PC-9 (cell line): Measurements from ENCODE around the gene CHMP1B. TPM values are rescaled to one million over a fixed set of nuclear protein-coding genes. Genes with fewer than 3 reads are reported as not detected.

Experiments used
- Bru-seq: library from RNA; stranded (reverse); fragments of 400-500 nt; gene quantifications from one replicate; lab custom pipeline; 2021; lab: Mats Ljungman, UMichigan
- BruChase-seq, 2 experiments: library from RNA; stranded (reverse); fragments of 400-500 nt; gene quantifications; one replicate each; lab custom pipeline; 2021; lab: Mats Ljungman, UMichigan
- BruUV-seq: library from RNA; stranded (reverse); fragments of 400-500 nt; replicated peaks from 2 replicates; lab custom pipeline; 2021; lab: Mats Ljungman, UMichigan
- CTCF ChIA-PET: fragments of 300-600 bp; sonication (Branson Sonifier 250); formaldehyde crosslinking; loops from one replicate; lab custom pipeline; 2022; ENCODE audit warnings: antibody characterized with exemption; lab: Charles Lee
- POLR2A ChIA-PET: fragments of 300-600 bp; sonication (Branson Sonifier 250); formaldehyde crosslinking; loops from one replicate; lab custom pipeline; 2022; ENCODE audit warnings: antibody characterized with exemption; ENCODE audit not compliant: unreplicated experiment; lab: Charles Lee
- DNase-seq, 2 experiments: peaks; one replicate each; pipeline versions ENCODE4 v3.0.0 to v3.0.0-alpha.2; 2015 to 2022; ENCODE audit warnings: mixed read lengths in 1 of 2
- H2AFZ ChIP-seq: fragments of 200-600 bp; sonication (generic); 2 replicates; pipeline ENCODE4 v1.8.1; 2017; ENCODE audit warnings: antibody characterized with exemption
- H3F3A ChIP-seq: fragments of 200-600 bp; sonication (generic); 2 replicates; pipeline ENCODE4 v1.8.1; 2017; ENCODE audit warnings: antibody characterized with exemption, mild to moderate bottlenecking, low read depth; ENCODE audit not compliant: insufficient read depth
- H3K27ac ChIP-seq: fragments of 200-600 bp; sonication (generic); 2 replicates; pipeline ENCODE4 v1.6.1; 2016; ENCODE audit warnings: mixed run types
- H3K27me3 ChIP-seq: fragments of 200-600 bp; sonication (generic); 2 replicates; pipeline ENCODE4 v1.6.1; 2016; ENCODE audit warnings: low read depth, mixed run types; ENCODE audit not compliant: insufficient read depth
- H3K36me3 ChIP-seq: fragments of 200-600 bp; sonication (generic); 2 replicates; pipeline ENCODE4 v1.6.1; 2016; ENCODE audit warnings: low read depth, mixed run types
- H3K4me1 ChIP-seq: fragments of 200-600 bp; sonication (generic); replicated peaks from 2 replicates; pipeline ENCODE4 v1.6.1; 2016; ENCODE audit warnings: mixed run types; ENCODE audit not compliant: insufficient read depth
- H3K4me2 ChIP-seq: fragments of 200-600 bp; sonication (generic); 2 replicates; pipeline ENCODE4 v1.6.1; 2017; ENCODE audit warnings: mixed run types
- H3K4me3 ChIP-seq: fragments of 200-600 bp; sonication (generic); 2 replicates; pipeline ENCODE4 v1.6.1; 2016; ENCODE audit warnings: mixed run types
- H3K79me2 ChIP-seq: fragments of 200-600 bp; sonication (generic); 2 replicates; pipeline ENCODE4 v1.6.1; 2017; ENCODE audit warnings: low read depth, mixed run types
- H3K9me2 ChIP-seq: fragments of 200-600 bp; sonication (generic); 2 replicates; pipeline ENCODE4 v1.8.1; 2017; ENCODE audit warnings: mild to moderate bottlenecking; ENCODE audit not compliant: insufficient read depth
- H3K9me3 ChIP-seq: fragments of 200-600 bp; sonication (generic); 2 replicates; pipeline ENCODE4 v1.8.1; 2016; ENCODE audit warnings: low read depth; ENCODE audit not compliant: insufficient read depth
- H4K20me1 ChIP-seq: fragments of 200-600 bp; sonication (generic); 2 replicates; pipeline ENCODE4 v1.8.1; 2017; ENCODE audit not compliant: insufficient read depth
- EZH2 ChIP-seq: fragments of 200-600 bp; sonication (generic); IDR thresholded peaks from 2 replicates; pipeline ENCODE4 v1.8.0; 2017; ENCODE audit warnings: antibody characterized with exemption, low read depth
- intact Hi-C: fragments of 100-400 bp; cut with micrococcal nuclease; formaldehyde crosslinking; loops from one replicate; pipeline ENCODE4 v1.10.0; 2022; ENCODE audit not compliant: unreplicated experiment
- long read RNA-seq: library from polyadenylated mRNA; stranded (forward); transcript quantifications from one replicate; pipeline ENCODE4 v2.0.0, GENCODE V29; 2022
- total RNA-seq: library from RNA; stranded (reverse); gene quantifications from 2 replicates; pipeline ENCODE4 v1.2.3, GENCODE V29; 2021
- TF ChIP-seq, protein P1 (sequence below): fragments of 200-600 bp; sonication (generic); conservative IDR thresholded peaks from 2 replicates; pipeline ENCODE4 v1.6.1; 2017; ENCODE audit warnings: mixed run types, antibody characterized with exemption, mild to moderate bottlenecking, moderate library complexity

CHMP1B gene, protein sequence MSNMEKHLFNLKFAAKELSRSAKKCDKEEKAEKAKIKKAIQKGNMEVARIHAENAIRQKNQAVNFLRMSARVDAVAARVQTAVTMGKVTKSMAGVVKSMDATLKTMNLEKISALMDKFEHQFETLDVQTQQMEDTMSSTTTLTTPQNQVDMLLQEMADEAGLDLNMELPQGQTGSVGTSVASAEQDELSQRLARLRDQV
- total RNA-seq: 68.0 and 73.6 TPM in 2 replicates
- Bru-seq, nascent RNA: percentile 98 among the genes with signal in this experiment
- BruChase-seq, experiment 1, labeled RNA remaining after a 2-hour chase: percentile 99 among the genes with signal in this experiment
- BruChase-seq, experiment 2, labeled RNA remaining after a 6-hour chase: percentile 100 among the genes with signal in this experiment
- long read RNA-seq, transcript CHMP1B-201 (1 exons, 3,054 nt): major isoform, 162 of 162 reads
- long read RNA-seq, partial matches to known transcripts: 0 of 162 reads
- long read RNA-seq, other reads (novel, unspliced or antisense): 0 of 162 reads

DNA sequence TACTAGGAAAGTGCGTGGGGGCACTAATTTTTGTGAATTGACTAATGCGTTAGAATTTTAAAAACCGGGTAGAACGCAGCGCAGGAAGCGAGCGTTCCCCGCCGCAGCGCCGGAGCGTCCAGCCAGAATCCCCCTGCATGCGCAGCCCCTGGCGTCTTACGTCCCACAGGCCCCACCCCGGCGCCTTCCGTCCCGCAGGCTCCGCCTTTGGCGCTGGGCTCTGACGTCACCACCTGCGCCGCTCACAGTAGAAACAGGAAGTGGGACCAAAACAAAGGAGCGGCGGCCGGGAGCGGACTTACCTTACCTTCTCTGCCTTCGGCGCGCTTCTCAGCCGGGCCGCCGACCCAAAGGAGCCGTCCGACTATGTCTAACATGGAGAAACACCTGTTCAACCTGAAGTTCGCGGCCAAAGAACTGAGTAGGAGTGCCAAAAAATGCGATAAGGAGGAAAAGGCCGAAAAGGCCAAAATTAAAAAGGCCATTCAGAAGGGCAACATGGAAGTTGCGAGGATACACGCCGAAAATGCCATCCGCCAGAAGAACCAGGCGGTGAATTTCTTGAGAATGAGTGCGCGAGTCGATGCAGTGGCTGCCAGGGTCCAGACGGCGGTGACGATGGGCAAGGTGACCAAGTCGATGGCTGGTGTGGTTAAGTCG lies at the start of gene CHMP1B:
Gene CHMP1B (plus strand): TSS at position 268 of the 660 bp plus-strand sequence. CDS start 99 bp downstream, at position 367.
- POLR2A ChIA-PET: no interaction called here
- no TSS peak for BruUV-seq
- CTCF ChIA-PET: no interaction called here
- Histone ChIP-seq H4K20me1 (peaks cover 10% of the 10 kb centered on the region; the same call in 1 of the 2 replicates), H3K4me2 (peak within 1 kb of the TSS; percentile 100), H2AFZ (peak within 1 kb of the TSS; percentile 76), H3K9me3 (no peaks in the 10 kb centered on the region), H3K9me2 (no peaks in the 10 kb centered on the region), H3K27me3 (no peaks in the 10 kb centered on the region), H3K4me1 (peaks cover 39% of the 10 kb centered on the region), H3K79me2 (peaks cover 45% of the 10 kb centered on the region), H3K27ac (peak within 1 kb of the TSS; percentile 83), H3K4me3 (peak within 1 kb of the TSS; percentile 98), H3F3A (peaks cover 40% of the 10 kb centered on the region), H3K36me3 (no peaks in the 10 kb centered on the region)
- intact Hi-C loops: loop anchor here (1.0 kb wide), 2 partner anchors 9 to 43 kb away; no protein-coding TSS in a partner anchor
- TF ChIP-seq, protein P1, sequence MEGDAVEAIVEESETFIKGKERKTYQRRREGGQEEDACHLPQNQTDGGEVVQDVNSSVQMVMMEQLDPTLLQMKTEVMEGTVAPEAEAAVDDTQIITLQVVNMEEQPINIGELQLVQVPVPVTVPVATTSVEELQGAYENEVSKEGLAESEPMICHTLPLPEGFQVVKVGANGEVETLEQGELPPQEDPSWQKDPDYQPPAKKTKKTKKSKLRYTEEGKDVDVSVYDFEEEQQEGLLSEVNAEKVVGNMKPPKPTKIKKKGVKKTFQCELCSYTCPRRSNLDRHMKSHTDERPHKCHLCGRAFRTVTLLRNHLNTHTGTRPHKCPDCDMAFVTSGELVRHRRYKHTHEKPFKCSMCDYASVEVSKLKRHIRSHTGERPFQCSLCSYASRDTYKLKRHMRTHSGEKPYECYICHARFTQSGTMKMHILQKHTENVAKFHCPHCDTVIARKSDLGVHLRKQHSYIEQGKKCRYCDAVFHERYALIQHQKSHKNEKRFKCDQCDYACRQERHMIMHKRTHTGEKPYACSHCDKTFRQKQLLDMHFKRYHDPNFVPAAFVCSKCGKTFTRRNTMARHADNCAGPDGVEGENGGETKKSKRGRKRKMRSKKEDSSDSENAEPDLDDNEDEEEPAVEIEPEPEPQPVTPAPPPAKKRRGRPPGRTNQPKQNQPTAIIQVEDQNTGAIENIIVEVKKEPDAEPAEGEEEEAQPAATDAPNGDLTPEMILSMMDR: no peak
- DNase-seq: peak; percentile 89 to 97

DNA sequence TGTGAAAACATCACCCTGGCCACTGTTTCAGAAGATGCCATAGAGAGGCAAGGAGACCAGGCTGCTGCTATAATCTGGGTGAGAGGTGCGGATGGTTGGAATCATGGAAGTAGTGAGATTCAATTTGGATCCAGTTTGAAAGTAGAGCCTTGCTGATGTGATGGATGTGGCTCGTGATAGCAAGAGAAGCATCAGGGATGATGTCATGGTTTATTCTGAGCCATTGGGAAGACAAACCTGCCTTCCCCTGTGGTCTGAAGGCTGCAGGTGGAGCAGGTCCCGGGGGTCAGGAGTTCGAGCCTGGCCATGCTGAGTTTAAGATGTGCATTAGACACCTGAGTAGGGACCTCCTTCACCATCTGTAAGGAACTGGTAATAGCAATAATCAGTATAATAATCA lies 49.6 kb upstream of the CHMP1B start:
- no peak overlapping the region for H3K4me3 ChIP-seq
- POLR2A ChIA-PET: no interaction called here
- 0 out of 2 replicates have a peak overlapping the region, but pooled peaks have one; percentile 17 for H3K4me2 ChIP-seq
- H3K9me3 ChIP-seq: no peaks in the 10 kb centered on the region; the same call in 1 of the 2 replicates
- no peak overlapping the region for H3K27ac ChIP-seq
- H3K27me3 ChIP-seq: no peaks in the 10 kb centered on the region
- H3K4me1 ChIP-seq: peaks cover 19% of the 10 kb centered on the region
- DNase-seq: no peak
- no peak for TF ChIP-seq EZH2
- TF ChIP-seq, protein P1: no peak
- no peaks in the 10 kb centered on the region for H4K20me1 ChIP-seq
- H3K79me2 ChIP-seq: no peaks in the 10 kb centered on the region
- no peaks in the 10 kb centered on the region for H3K9me2 ChIP-seq
- intact Hi-C loops: loop anchor here (10.0 kb wide), 2 partner anchors 103 to 193 kb away; partner anchors contain the start of gene MPPE1
- H3K36me3 ChIP-seq: no peaks in the 10 kb centered on the region
- CTCF ChIA-PET: no interaction called here
- H3F3A ChIP-seq: peaks cover 11% of the 10 kb centered on the region; the same call in 1 of the 2 replicates
- BruUV-seq: no TSS peak
- H2AFZ ChIP-seq: no peak overlapping the region

DNA sequence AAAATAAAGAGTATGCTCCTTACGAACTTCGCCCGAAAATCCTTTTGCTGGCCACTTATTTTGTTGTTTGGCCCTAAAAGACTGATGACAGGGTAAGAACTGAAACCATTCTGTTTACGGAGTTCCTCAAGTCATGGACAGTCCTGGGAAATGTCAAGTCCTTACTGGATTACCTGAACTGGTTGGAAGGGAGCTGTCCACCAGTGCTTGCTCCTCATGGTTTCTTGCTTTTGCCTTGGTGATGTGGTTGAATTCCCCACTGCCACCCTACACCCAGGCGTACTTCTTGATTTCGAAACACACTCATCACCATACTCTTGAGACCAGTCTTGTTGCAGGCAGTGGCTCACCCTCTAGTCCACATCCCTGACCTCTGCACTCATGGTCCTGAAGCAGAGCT lies 49.1 kb upstream of the CHMP1B start:
- Histone ChIP-seq H4K20me1 (no peaks in the 10 kb centered on the region), H3K27ac (no peak overlapping the region), H3K79me2 (no peaks in the 10 kb centered on the region), H3K4me3 (no peak overlapping the region), H3K36me3 (no peaks in the 10 kb centered on the region), H2AFZ (no peak overlapping the region), H3K9me2 (no peaks in the 10 kb centered on the region), H3K9me3 (peaks cover 1% of the 10 kb centered on the region; the same call in 1 of the 2 replicates), H3K27me3 (no peaks in the 10 kb centered on the region), H3K4me2 (no peak overlapping the region), H3F3A (peaks cover 14% of the 10 kb centered on the region; the same call in 1 of the 2 replicates), H3K4me1 (peaks cover 25% of the 10 kb centered on the region)
- TF ChIP-seq, protein P1: no peak
- no peak for TF ChIP-seq EZH2
- ChIA-PET POLR2A (no interaction called here), CTCF (no interaction called here)
- BruUV-seq: no TSS peak
- intact Hi-C loops: loop anchor here (10.0 kb wide), 2 partner anchors 103 to 193 kb away; partner anchors contain the start of gene MPPE1
- no peak for DNase-seq
